Duodenal mucosa (tissue), 2 donors: ENCODE data around the gene ALK.

ENCODE experiments used
- H3K27ac ChIP-seq: one replicate; pipeline ENCODE4 v1.7.0; 2013; ENCODE audit warnings: low read depth, low read length
- H3K27me3 ChIP-seq, 2 donors: one replicate each; pipeline ENCODE4 v1.7.0; 2013; ENCODE audit warnings: low read length in 2 of 2, control low read depth in 1 of 2; ENCODE audit not compliant: insufficient read depth in 2 of 2, control insufficient read depth in 1 of 2
- H3K36me3 ChIP-seq, 2 donors: one replicate each; pipeline ENCODE4 v1.7.0; 2013; ENCODE audit warnings: low read length in 2 of 2, control low read depth in 1 of 2; ENCODE audit not compliant: insufficient read depth in 2 of 2, control insufficient read depth in 1 of 2
- H3K4me1 ChIP-seq, 2 donors: one replicate each; pipeline ENCODE4 v1.7.0; 2013; ENCODE audit warnings: low read length in 2 of 2, control low read depth in 1 of 2; ENCODE audit not compliant: insufficient read depth in 2 of 2, control insufficient read depth in 1 of 2
- H3K4me3 ChIP-seq, 2 donors: one replicate each; pipeline ENCODE4 v1.7.0; 2013; ENCODE audit warnings: low read length in 2 of 2, low read depth in 1 of 2
- H3K9ac ChIP-seq, 2 donors: one replicate each; pipeline ENCODE4 v1.7.0; 2013; ENCODE audit warnings: low read length in 2 of 2, low read depth in 1 of 2
- H3K9me3 ChIP-seq, 2 donors: one replicate each; pipeline ENCODE4 v1.7.0; 2013; ENCODE audit warnings: low read length in 2 of 2, control low read depth in 1 of 2; ENCODE audit not compliant: control insufficient read depth in 1 of 2

The ALK gene

GRCh38 chr2:29528371-29528770, 393.0 kb downstream of the ALK start:
- Histone ChIP-seq H3K4me1 (peaks cover 3% of the 10 kb centered on the region in 2 donors), H3K9me3 (no peaks in the 10 kb centered on the region), H3K9ac (no peak overlapping the region), H3K4me3 (no peak overlapping the region), H3K27ac (no peak overlapping the region), H3K36me3 (no peaks in the 10 kb centered on the region), H3K27me3 (no peaks in the 10 kb centered on the region)

GRCh38 chr2:29527947-29528346, 393.4 kb downstream of the ALK start:
- Histone ChIP-seq H3K36me3 (no peaks in the 10 kb centered on the region), H3K4me1 (peaks cover 3% of the 10 kb centered on the region in 2 donors), H3K27me3 (no peaks in the 10 kb centered on the region), H3K4me3 (no peak overlapping the region), H3K27ac (no peak overlapping the region), H3K9ac (no peak overlapping the region), H3K9me3 (no peaks in the 10 kb centered on the region)

GRCh38 chr2:29526587-29527586, 394.5 kb downstream of the ALK start:
- H3K27ac ChIP-seq, result no peak overlapping the region
- no peaks in the 10 kb centered on the region for H3K9me3 ChIP-seq
- no peaks in the 10 kb centered on the region for H3K27me3 ChIP-seq
- peaks cover 3% of the 10 kb centered on the region in 2 donors for H3K4me1 ChIP-seq
- no peak overlapping the region for H3K9ac ChIP-seq
- H3K36me3 ChIP-seq, result no peaks in the 10 kb centered on the region
- H3K4me3 ChIP-seq, result no peak overlapping the region

- H3K4me1 ChIP-seq, result peaks cover 3% of the 10 kb centered on the region in 2 donors
Observed at GRCh38 chr2:29525921-29526320, 395.5 kb downstream of the ALK start.

GRCh38 chr2:29524652-29525051, 396.7 kb downstream of the ALK start:
- H3K9me3 ChIP-seq, result no peaks in the 10 kb centered on the region
- H3K27me3 ChIP-seq, result no peaks in the 10 kb centered on the region
- no peak overlapping the region for H3K27ac ChIP-seq
- H3K9ac ChIP-seq, result no peak overlapping the region
- peaks cover 3% of the 10 kb centered on the region in 2 donors for H3K4me1 ChIP-seq
- no peak overlapping the region for H3K4me3 ChIP-seq
- H3K36me3 ChIP-seq, result no peaks in the 10 kb centered on the region

More at GRCh38 chr2:29525921-29526320, 395.5 kb downstream of the ALK start:
- no peak overlapping the region for H3K27ac ChIP-seq
- no peaks in the 10 kb centered on the region for H3K27me3 ChIP-seq
- no peak overlapping the region for H3K9ac ChIP-seq
- H3K9me3 ChIP-seq, result no peaks in the 10 kb centered on the region
- H3K4me3 ChIP-seq, result no peak overlapping the region
- H3K36me3 ChIP-seq, result no peaks in the 10 kb centered on the region

GRCh38 chr2:29522951-29523669, 398.3 kb downstream of the ALK start:
- H3K4me1 ChIP-seq, result no peaks in the 10 kb centered on the region

GRCh38 chr2:29520001-29520400, 401.4 kb downstream of the ALK start:
- no peak overlapping the region for H3K27ac ChIP-seq
- H3K4me1 ChIP-seq, result no peaks in the 10 kb centered on the region

More at GRCh38 chr2:29522951-29523669, 398.3 kb downstream of the ALK start:
- no peaks in the 10 kb centered on the region for H3K36me3 ChIP-seq
- H3K27ac ChIP-seq, result no peak overlapping the region
- H3K4me3 ChIP-seq, result no peak overlapping the region
- no peaks in the 10 kb centered on the region for H3K27me3 ChIP-seq
- no peaks in the 10 kb centered on the region for H3K9me3 ChIP-seq
- no peak overlapping the region for H3K9ac ChIP-seq

GRCh38 chr2:29519338-29519925, 402.0 kb downstream of the ALK start:
- H3K27me3 ChIP-seq, result no peaks in the 10 kb centered on the region
- no peak overlapping the region for H3K9ac ChIP-seq
- no peaks in the 10 kb centered on the region for H3K9me3 ChIP-seq
- no peak overlapping the region for H3K27ac ChIP-seq
- H3K4me3 ChIP-seq, result no peak overlapping the region
- H3K36me3 ChIP-seq, result no peaks in the 10 kb centered on the region
- H3K4me1 ChIP-seq, result no peaks in the 10 kb centered on the region

More at GRCh38 chr2:29520001-29520400, 401.4 kb downstream of the ALK start:
- Histone ChIP-seq H3K9ac (no peak overlapping the region), H3K36me3 (no peaks in the 10 kb centered on the region), H3K27me3 (no peaks in the 10 kb centered on the region), H3K9me3 (no peaks in the 10 kb centered on the region), H3K4me3 (no peak overlapping the region)

- H3K9me3 ChIP-seq, result no peaks in the 10 kb centered on the region
- H3K9ac ChIP-seq, result no peak overlapping the region
- no peaks in the 10 kb centered on the region for H3K4me1 ChIP-seq
- no peak overlapping the region for H3K27ac ChIP-seq
- no peaks in the 10 kb centered on the region for H3K27me3 ChIP-seq
- H3K36me3 ChIP-seq, result no peaks in the 10 kb centered on the region
- H3K4me3 ChIP-seq, result no peak overlapping the region
Observed at GRCh38 chr2:29518646-29519337, 402.6 kb downstream of the ALK start.
